GM12864 (cell line): ENCODE results near the gene HOXC4.

ENCODE experiments used
- DNase-seq: peaks from one replicate; pipeline ENCODE4 v3.0.0-alpha.2; 2011; ENCODE audit warnings: low read depth
- H3K4me3 ChIP-seq: 2 replicates; pipeline ENCODE4 v1.5.1; 2011; ENCODE audit warnings: mild to moderate bottlenecking, low read depth, low read length, control low read depth
- CTCF ChIP-seq: IDR thresholded peaks from 2 replicates; pipeline ENCODE4 v1.5.1; 2011; ENCODE audit warnings: low read depth, mild to moderate bottlenecking, moderate library complexity, low read length, control low read depth, inconsistent platforms; ENCODE audit errors: missing control alignments

The HOXC4 gene

DNA sequence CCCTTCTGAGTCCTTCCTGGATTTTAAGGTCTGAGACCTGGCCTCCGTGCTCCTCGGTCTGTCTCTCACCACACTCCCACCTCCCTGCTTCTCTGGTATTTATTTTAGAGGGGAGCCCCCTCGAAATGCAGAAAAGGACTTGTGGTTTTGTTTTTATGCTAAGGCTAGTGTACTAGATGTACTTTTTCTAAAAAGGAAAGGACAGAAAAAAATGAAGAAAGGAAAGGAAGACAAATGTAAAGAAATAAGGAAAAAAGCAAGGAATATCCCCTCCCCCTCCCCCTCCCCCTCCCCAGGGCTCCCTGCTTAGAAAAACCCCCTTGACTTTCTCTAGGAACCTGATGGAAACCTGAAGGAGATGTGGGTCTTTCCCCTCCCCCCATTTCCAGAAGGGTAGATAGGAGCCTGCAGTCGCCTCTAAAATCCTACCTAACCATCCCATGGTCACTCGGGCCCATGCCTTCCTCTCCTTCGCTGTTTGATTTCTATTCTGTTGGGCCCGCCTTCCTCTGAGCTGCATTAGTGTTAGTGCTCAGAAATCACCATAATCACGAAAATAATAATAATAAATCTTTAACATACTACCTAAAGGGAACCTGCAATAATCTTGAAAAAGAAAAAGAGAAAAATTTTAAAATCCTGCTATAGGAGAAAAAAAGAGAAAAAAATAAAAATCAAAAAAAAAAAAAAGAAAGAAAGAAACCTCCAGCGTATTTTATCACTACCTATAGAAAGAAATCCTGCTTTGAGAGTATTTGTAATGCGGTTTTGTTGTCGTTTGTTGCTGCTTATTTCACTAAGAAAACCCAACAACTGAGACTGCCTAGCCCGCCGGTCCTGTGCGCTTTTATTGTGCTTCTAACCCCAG is 41.7 kb upstream of the HOXC4 start:
- no peak for DNase-seq
- TF ChIP-seq CTCF: no peak
- no peak overlapping the region for H3K4me3 ChIP-seq

- peak; percentile 23 for TF ChIP-seq CTCF
- H3K4me3 ChIP-seq: no peak overlapping the region
- DNase-seq: no peak
Observed at GRCh38 chr12:54012631-54013409, 40.8 kb upstream of the HOXC4 start.

- H3K4me3 ChIP-seq: no peak overlapping the region
- TF ChIP-seq CTCF: no peak
- DNase-seq: no peak
Observed at GRCh38 chr12:54014377-54015017, 39.1 kb upstream of the HOXC4 start.

GRCh38 chr12:54015018-54015931 is 38.4 kb upstream of the HOXC4 start:
- no peak for TF ChIP-seq CTCF
- DNase-seq: no peak
- no peak overlapping the region for H3K4me3 ChIP-seq

GRCh38 chr12:54016051-54016450 is 37.6 kb upstream of the HOXC4 start:
- no peak for DNase-seq
- no peak for TF ChIP-seq CTCF
- H3K4me3 ChIP-seq: no peak overlapping the region

- no peak for TF ChIP-seq CTCF
- H3K4me3 ChIP-seq: no peak overlapping the region
- no peak for DNase-seq
Observed at GRCh38 chr12:54016478-54016964, 37.1 kb upstream of the HOXC4 start.
